CD4-positive, CD25-positive, alpha-beta regulatory T cell (primary cell): Measurements from ENCODE around the gene GABRG3. TPM values are rescaled to one million over a fixed set of nuclear protein-coding genes. Genes with fewer than 3 reads are reported as not detected.

Experiments used
- ATAC-seq, 2 donors: fragments of 150-1000 bp; cut with Tn5 transposase; one replicate each; pipeline ENCODE4 v1.10.0; 2021; ENCODE audit warnings: low read depth in 2 of 2, moderate number of reproducible peaks in 2 of 2, moderate library complexity in 1 of 2
- DNase-seq, 3 donors: peaks; one replicate each; pipeline versions ENCODE4 v3.0.0 to v3.0.0-alpha.2; 2012 to 2022; ENCODE audit warnings: mixed read lengths in 1 of 3
- H3K27ac ChIP-seq: one replicate; pipeline ENCODE4 v1.7.0; 2013; ENCODE audit warnings: mild to moderate bottlenecking, low read length; ENCODE audit not compliant: insufficient read depth, poor library complexity, severe bottlenecking
- H3K27me3 ChIP-seq: one replicate; pipeline ENCODE4 v1.7.0; 2013; ENCODE audit warnings: low read length; ENCODE audit not compliant: control insufficient read depth, insufficient read depth
- H3K36me3 ChIP-seq: one replicate; pipeline ENCODE4 v1.7.0; 2013; ENCODE audit warnings: mild to moderate bottlenecking, low read length, moderate library complexity; ENCODE audit not compliant: control insufficient read depth, insufficient read depth
- H3K4me1 ChIP-seq: 2 replicates; pipeline ENCODE4 v1.7.0; 2013; ENCODE audit warnings: mild to moderate bottlenecking, low read length; ENCODE audit not compliant: insufficient read depth, control insufficient read depth, poor library complexity, severe bottlenecking
- H3K4me3 ChIP-seq: one replicate; pipeline ENCODE4 v1.7.0; 2013; ENCODE audit warnings: low read depth, mild to moderate bottlenecking, low read length, moderate library complexity
- H3K9me3 ChIP-seq, 2 experiments: 1 replicate in 1 of 2; 2 replicates in 1 of 2; pipeline ENCODE4 v1.7.0; 2013; ENCODE audit warnings: low read length in 2 of 2, mild to moderate bottlenecking in 1 of 2, moderate library complexity in 1 of 2; ENCODE audit not compliant: control insufficient read depth in 2 of 2
- H3K27ac Mint-ChIP-seq, 3 donors: one replicate each; pipeline ENCODE4 v1.8.0; 2020 to 2022; ENCODE audit warnings: mild to moderate bottlenecking in 3 of 3, mixed read lengths in 3 of 3, moderate library complexity in 2 of 3
- H3K27me3 Mint-ChIP-seq: one replicate; pipeline ENCODE4 v1.8.0; 2022; ENCODE audit warnings: mild to moderate bottlenecking, mixed read lengths
- H3K36me3 Mint-ChIP-seq: one replicate; pipeline ENCODE4 v1.8.0; 2020; ENCODE audit warnings: mixed read lengths
- H3K4me1 Mint-ChIP-seq, 4 donors: one replicate each; pipeline ENCODE4 v1.8.0; 2020 to 2022; ENCODE audit warnings: mixed read lengths in 4 of 4, mild to moderate bottlenecking in 1 of 4
- H3K4me3 Mint-ChIP-seq, 4 donors: one replicate each; pipeline ENCODE4 v1.8.0; 2020 to 2022; ENCODE audit warnings: mild to moderate bottlenecking in 4 of 4, mixed read lengths in 4 of 4, moderate library complexity in 3 of 4
- H3K9me3 Mint-ChIP-seq, 7 donors: one replicate each; pipeline ENCODE4 v1.8.0; 2020 to 2022; ENCODE audit warnings: mixed read lengths in 7 of 7, mild to moderate bottlenecking in 3 of 7, moderate library complexity in 2 of 7
- polyA plus RNA-seq, 4 donors: library from polyadenylated mRNA; unstranded; fragments of 300-500 nt; fragmentation: Illumina TruSeq; gene quantifications; one replicate each; pipeline ENCODE4 v1.2.3, GENCODE V29; 2021
- total RNA-seq: library from RNA; stranded (reverse); gene quantifications from one replicate; pipeline ENCODE4 v1.2.3, GENCODE V29; 2022

Gene GABRG3
- total and polyA plus RNA-seq, 5 donors from 2014 or later, result not detected

GRCh38 chr15:27475395-27475794, 504.4 kb downstream of the GABRG3 start:
- H3K4me1 Mint-ChIP-seq, result no peaks in the 10 kb centered on the region
- H3K36me3 Mint-ChIP-seq, result no peaks in the 10 kb centered on the region

DNA sequence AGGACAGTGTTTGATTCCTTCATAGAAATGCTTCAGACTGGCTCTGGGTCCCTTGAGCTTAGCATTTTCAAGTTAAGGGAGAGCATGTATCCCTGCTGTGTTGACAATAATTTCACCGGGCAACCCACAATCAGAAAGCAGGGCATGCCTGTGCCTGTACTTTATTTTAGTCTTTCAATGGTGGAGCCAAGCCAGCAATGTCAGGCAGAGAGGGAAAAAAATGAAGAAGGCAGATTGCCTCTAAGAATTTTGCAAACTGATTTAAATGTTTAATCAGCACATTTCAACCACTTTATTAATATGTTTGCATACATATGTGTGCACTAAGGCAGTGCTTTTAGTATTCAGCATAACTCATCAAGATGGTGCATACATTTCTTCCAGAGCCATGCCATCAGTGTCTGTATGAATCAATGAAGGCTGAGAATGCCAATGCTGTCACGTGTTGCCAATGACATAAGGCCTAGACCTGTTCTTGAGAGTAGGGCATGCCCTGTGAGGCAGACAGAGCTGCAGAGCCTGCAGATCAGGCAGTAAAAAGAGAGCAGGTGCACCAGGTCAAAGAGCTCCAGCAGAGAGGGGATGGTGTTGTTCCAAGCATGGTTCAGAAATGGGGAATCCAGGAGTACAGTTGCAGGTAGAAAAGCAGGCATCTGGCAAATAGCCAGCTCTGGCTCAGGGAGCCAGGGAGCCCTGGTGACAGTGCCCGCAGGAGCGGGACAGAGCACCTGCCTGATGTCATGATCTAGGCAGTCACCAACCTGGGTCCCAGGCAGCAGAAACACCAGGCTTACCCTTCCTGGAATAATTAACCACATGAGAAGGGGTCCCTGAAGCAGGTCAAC, 508.5 kb downstream of the GABRG3 start:
- H3K27me3 Mint-ChIP-seq, result no peaks in the 10 kb centered on the region
- H3K4me3 ChIP-seq, result no peak overlapping the region
- no peaks in the 10 kb centered on the region for H3K9me3 ChIP-seq
- no peaks in the 10 kb centered on the region for H3K36me3 ChIP-seq
- ATAC-seq (no peak), DNase-seq (no peak)
- no peaks in the 10 kb centered on the region for H3K4me1 Mint-ChIP-seq
- H3K4me1 ChIP-seq, result no peaks in the 10 kb centered on the region
- no peaks in the 10 kb centered on the region for H3K36me3 Mint-ChIP-seq
- H3K4me3 Mint-ChIP-seq, result no peak overlapping the region
- H3K27ac Mint-ChIP-seq, result no peak overlapping the region
- no peaks in the 10 kb centered on the region for H3K27me3 ChIP-seq
- H3K9me3 Mint-ChIP-seq, result peaks cover 0 to 10% (median 5%) of the 10 kb centered on the region in 7 donors
- H3K27ac ChIP-seq, result no peak overlapping the region

More at GRCh38 chr15:27475395-27475794, 504.4 kb downstream of the GABRG3 start:
- no peak for ATAC-seq
- H3K4me1 ChIP-seq, result no peaks in the 10 kb centered on the region
- DNase-seq, result no peak
- H3K4me3 Mint-ChIP-seq, result no peak overlapping the region
- H3K27ac Mint-ChIP-seq, result no peak overlapping the region
- peaks cover 0 to 7% (median 2%) of the 10 kb centered on the region in 7 donors for H3K9me3 Mint-ChIP-seq
- H3K4me3 ChIP-seq, result no peak overlapping the region
- H3K27me3 Mint-ChIP-seq, result no peaks in the 10 kb centered on the region
- no peak overlapping the region for H3K27ac ChIP-seq
- H3K36me3 ChIP-seq, result no peaks in the 10 kb centered on the region
- no peaks in the 10 kb centered on the region for H3K9me3 ChIP-seq
- H3K27me3 ChIP-seq, result no peaks in the 10 kb centered on the region

- ATAC-seq (no peak), DNase-seq (no peak)
- Histone ChIP-seq H3K4me3 (no peak overlapping the region), H3K9me3 (no peaks in the 10 kb centered on the region), H3K36me3 (no peaks in the 10 kb centered on the region), H3K27me3 (no peaks in the 10 kb centered on the region), H3K27ac (no peak overlapping the region), H3K4me1 (no peaks in the 10 kb centered on the region)
- no peaks in the 10 kb centered on the region for H3K36me3 Mint-ChIP-seq
- no peak overlapping the region for H3K4me3 Mint-ChIP-seq
- H3K9me3 Mint-ChIP-seq, result peaks cover 0 to 16% (median 6%) of the 10 kb centered on the region in 7 donors
- H3K4me1 Mint-ChIP-seq, result no peaks in the 10 kb centered on the region
- no peaks in the 10 kb centered on the region for H3K27me3 Mint-ChIP-seq
- H3K27ac Mint-ChIP-seq, result no peak overlapping the region
These were observed 509.2 kb downstream of the GABRG3 start for GRCh38 chr15:27480141-27480530.

GRCh38 chr15:27480642-27481041, 509.7 kb downstream of the GABRG3 start:
- no peak overlapping the region for H3K27ac Mint-ChIP-seq
- no peak for DNase-seq
- no peaks in the 10 kb centered on the region for H3K27me3 Mint-ChIP-seq
- Histone ChIP-seq H3K4me3 (no peak overlapping the region), H3K4me1 (no peaks in the 10 kb centered on the region), H3K27ac (no peak overlapping the region), H3K27me3 (no peaks in the 10 kb centered on the region), H3K36me3 (no peaks in the 10 kb centered on the region), H3K9me3 (no peaks in the 10 kb centered on the region)
- H3K9me3 Mint-ChIP-seq, result peaks cover 0 to 17% (median 6%) of the 10 kb centered on the region in 7 donors
- H3K4me1 Mint-ChIP-seq, result no peaks in the 10 kb centered on the region
- no peak overlapping the region for H3K4me3 Mint-ChIP-seq
- no peak for ATAC-seq
- no peaks in the 10 kb centered on the region for H3K36me3 Mint-ChIP-seq

DNA sequence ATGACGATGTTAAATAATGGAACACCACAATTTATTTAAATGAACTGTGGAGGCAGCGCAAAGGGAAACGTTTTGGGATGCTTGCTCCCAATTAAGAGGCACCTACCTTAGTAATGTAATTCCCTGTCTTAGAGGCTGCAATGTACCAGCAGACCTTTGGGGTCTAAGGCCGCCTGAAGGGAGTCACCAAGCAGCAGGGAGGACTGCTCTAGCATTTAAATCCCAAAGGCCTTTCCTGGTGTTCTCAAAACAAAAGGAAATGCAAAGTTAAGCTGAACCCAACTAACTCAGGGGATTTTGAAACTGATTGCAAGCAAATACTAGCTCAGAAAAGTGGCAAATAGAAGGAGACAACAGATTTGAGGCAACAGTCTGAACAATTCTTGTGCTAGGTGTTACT, 510.8 kb downstream of the GABRG3 start:
- no peaks in the 10 kb centered on the region for H3K36me3 ChIP-seq
- Mint-ChIP-seq H3K4me1 (no peaks in the 10 kb centered on the region), H3K9me3 (peaks cover 0 to 17% (median 6%) of the 10 kb centered on the region in 7 donors), H3K27ac (no peak overlapping the region), H3K36me3 (no peaks in the 10 kb centered on the region), H3K27me3 (no peaks in the 10 kb centered on the region), H3K4me3 (no peak overlapping the region)
- no peak for ATAC-seq
- no peak for DNase-seq
- H3K27me3 ChIP-seq, result no peaks in the 10 kb centered on the region
- no peak overlapping the region for H3K4me3 ChIP-seq
- no peak overlapping the region for H3K27ac ChIP-seq
- no peaks in the 10 kb centered on the region for H3K9me3 ChIP-seq
- H3K4me1 ChIP-seq, result no peaks in the 10 kb centered on the region

DNA sequence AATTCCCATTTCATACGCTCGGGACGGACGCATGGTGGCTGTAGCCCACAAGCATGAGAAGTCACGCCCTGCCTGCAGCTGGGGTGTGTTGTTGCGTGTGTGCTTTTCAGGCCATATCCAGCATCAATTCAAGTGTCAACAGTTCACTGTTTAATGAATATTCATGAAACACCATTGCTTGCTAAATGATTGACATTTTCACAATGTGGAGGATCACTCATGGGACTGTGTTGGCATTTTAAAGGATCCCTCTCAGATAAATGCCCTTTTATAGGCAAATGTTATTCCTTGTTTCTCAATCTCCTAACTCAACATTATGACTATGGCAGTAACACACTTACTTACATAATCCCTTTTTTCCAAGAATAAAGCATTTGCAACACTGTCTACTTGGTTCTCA, 511.3 kb downstream of the GABRG3 start:
- DNase-seq (no peak), ATAC-seq (no peak)
- Mint-ChIP-seq H3K36me3 (no peaks in the 10 kb centered on the region), H3K9me3 (peaks cover 0 to 17% (median 6%) of the 10 kb centered on the region in 7 donors), H3K27me3 (no peaks in the 10 kb centered on the region), H3K4me1 (no peaks in the 10 kb centered on the region), H3K4me3 (no peak overlapping the region), H3K27ac (no peak overlapping the region)
- H3K4me1 ChIP-seq, result no peaks in the 10 kb centered on the region
- no peak overlapping the region for H3K4me3 ChIP-seq
- no peak overlapping the region for H3K27ac ChIP-seq
- H3K9me3 ChIP-seq, result no peaks in the 10 kb centered on the region
- no peaks in the 10 kb centered on the region for H3K36me3 ChIP-seq
- H3K27me3 ChIP-seq, result no peaks in the 10 kb centered on the region

- no peak for DNase-seq
- Histone ChIP-seq H3K36me3 (no peaks in the 10 kb centered on the region), H3K4me1 (no peaks in the 10 kb centered on the region), H3K27ac (no peak overlapping the region), H3K4me3 (no peak overlapping the region), H3K9me3 (no peaks in the 10 kb centered on the region), H3K27me3 (no peaks in the 10 kb centered on the region)
- Mint-ChIP-seq H3K36me3 (no peaks in the 10 kb centered on the region), H3K27ac (no peak overlapping the region), H3K27me3 (no peaks in the 10 kb centered on the region), H3K4me3 (no peak overlapping the region), H3K9me3 (peaks cover 0 to 17% (median 5%) of the 10 kb centered on the region in 7 donors), H3K4me1 (no peaks in the 10 kb centered on the region)
- no peak for ATAC-seq
These were observed 512.1 kb downstream of the GABRG3 start for GRCh38 chr15:27483124-27483523.

GRCh38 chr15:27485265-27485664, 514.3 kb downstream of the GABRG3 start:
- Histone ChIP-seq H3K4me3 (no peak overlapping the region), H3K27ac (no peak overlapping the region), H3K9me3 (no peaks in the 10 kb centered on the region), H3K4me1 (no peaks in the 10 kb centered on the region), H3K36me3 (no peaks in the 10 kb centered on the region), H3K27me3 (no peaks in the 10 kb centered on the region)
- ATAC-seq (no peak), DNase-seq (no peak)
- H3K4me3 Mint-ChIP-seq, result no peak overlapping the region
- H3K27me3 Mint-ChIP-seq, result no peaks in the 10 kb centered on the region
- no peaks in the 10 kb centered on the region for H3K4me1 Mint-ChIP-seq
- H3K27ac Mint-ChIP-seq, result no peak overlapping the region
- peaks cover 0 to 22% (median 5%) of the 10 kb centered on the region in 7 donors for H3K9me3 Mint-ChIP-seq
- no peaks in the 10 kb centered on the region for H3K36me3 Mint-ChIP-seq
